NCI-H1092 (cell line): ENCODE results near the gene TRIM9.

Experiments
- DNase-seq: peaks from one replicate; lab custom pipeline; 2025; lab: John Stamatoyannopoulos, UW

TRIM9 gene

DNA sequence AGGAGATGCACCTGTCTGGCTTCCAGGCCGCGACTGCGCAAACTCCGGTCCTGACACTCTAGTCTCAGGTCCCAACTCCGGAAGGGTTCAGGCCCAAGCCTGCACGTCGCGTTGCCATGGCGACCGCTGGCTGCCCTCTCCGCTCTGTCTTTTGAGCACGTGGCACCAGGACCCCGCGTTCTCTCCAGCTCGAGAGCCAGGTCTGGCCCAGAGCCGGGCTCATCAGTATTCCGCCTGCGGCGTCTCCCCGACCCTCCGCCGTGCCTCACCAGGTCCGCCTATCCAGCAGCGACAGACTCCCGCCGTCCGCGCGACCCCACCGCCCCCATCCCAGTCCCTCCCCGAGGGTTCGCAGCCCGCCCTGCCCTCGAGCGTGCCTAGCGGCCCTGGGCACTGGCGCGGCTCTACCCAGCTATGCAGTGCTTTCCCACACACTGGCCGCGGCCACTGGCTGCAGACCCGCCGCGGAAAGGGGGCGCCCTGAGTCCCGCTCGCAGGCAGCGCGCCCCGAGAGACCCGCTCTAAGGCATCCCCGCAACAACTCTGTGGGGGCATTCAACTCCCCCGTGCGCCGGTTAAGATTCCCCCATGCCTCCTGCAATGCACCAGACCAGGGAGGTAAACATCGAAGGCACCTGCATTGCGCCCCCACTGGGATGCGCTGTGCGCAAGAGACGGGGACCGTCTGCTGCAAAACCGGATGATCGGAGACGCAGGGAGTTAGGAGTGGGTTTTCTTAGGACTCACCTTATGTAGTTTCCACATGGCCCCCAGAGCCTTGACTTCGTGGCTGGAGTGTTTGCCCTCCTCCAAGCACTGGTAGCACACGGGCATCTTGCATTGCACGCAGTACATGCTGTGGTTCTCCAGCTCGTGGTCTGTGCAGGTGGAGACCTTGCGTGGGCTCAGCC, 1.3 kb downstream of the TRIM9 start:
- DNase-seq, result peak; percentile 74

DNA sequence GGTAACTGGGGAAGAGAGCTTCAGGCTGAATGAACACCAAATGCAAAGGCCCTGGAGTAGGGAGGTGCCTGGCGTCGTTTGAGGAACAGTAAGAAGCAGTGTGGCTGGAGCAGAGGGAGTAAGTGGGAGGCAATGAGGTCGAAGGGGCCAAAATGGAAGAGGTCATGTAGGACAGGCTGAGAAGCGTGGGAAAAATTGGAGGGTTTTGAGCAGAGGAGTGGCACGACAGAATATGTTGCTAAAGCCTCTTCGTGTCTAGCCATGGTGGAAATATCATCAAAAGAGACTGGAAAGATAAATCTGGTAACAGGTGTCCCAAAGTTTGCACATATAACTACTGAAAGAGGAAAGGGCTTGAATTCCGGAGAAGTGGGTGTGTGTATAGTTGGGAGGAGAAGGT, 1.9 kb downstream of the TRIM9 start:
- no peak for DNase-seq

DNA sequence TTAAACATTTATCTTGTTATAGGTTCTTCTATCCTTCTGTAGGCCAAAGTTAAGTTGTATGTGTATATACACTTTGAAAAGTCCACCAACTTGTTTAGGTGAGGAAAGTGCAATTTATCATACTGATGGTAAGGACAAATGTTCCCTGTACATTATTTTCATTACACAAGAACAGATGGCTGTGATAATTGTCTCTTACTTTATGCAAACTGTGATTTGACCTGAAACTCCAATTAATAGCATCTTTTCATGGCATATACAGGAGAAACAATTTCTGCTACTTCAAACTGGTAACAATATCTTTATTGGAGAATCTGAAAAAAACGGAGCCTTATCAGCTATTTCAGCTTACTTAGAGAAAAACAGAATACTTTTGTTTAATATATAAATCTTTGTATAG, 5.6 kb downstream of the TRIM9 start:
- DNase-seq, result no peak

DNA sequence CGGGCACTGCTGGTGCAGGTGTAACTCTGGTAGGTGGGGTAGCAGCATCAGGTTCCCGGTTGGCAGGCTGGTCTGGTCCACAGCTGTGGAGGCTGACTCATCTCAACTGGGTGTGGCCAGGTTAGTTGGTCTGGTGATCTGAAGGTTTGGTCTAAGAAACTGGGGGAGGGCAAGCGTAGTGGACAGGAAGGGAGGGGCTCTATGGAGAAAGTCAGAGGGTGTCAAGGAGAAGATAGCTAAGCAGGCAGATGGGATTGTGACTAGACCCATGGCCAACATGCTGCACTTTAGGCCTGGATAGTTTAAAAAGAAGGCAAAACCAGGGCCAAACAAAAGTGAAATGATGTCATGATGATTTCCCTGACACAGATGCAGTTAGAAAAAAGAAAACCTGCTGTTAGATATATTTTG, 7.9 kb downstream of the TRIM9 start:
- DNase-seq, result no peak

GRCh38 chr14:51086044-51086443, 8.9 kb downstream of the TRIM9 start:
- no peak for DNase-seq

DNA sequence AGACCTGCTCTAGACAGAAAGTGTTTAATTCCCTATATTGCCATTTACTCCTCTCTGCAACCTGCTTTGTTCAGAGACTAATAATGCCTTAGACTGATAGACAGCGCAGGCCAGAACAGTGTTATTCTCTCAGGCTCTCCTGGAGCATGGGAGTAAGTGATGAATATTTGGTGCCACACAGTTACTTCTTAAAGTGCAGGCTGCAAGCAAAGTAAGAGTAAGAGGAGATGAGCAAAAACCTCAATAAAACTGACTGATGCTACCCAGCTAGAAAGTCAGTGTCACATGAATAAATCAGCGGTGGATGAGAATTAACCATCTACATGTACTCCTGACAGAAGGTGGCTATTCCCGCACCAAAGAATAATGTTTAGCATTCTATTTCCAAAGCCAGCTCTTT, 9.9 kb downstream of the TRIM9 start:
- no peak for DNase-seq

GRCh38 chr14:51084507-51084906, 10.4 kb downstream of the TRIM9 start:
- DNase-seq, result no peak

- DNase-seq, result no peak
These were observed 12.6 kb downstream of the TRIM9 start for GRCh38 chr14:51082349-51082748.

GRCh38 chr14:51081712-51082111, 13.2 kb downstream of the TRIM9 start:
- no peak for DNase-seq

DNA sequence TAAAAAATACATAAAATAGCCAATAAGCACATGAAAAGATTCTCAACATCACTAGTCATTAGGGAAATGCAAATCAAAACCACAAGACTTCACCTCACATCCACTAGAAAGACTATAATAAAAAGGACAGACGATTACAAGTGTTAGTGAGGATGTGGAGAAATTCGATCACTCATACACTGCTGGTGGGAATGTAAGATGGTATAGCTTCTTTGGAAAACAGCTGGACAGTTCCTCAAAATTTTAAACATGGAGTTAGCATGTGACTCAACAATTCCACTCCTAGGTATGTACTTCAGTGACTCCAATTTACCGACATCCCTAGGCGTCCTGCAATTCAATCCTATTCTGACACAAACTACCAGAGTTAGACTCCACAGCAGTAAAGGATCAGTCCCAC, 13.7 kb downstream of the TRIM9 start:
- DNase-seq, result no peak

GRCh38 chr14:51080645-51081044, 14.3 kb downstream of the TRIM9 start:
- no peak for DNase-seq

DNA sequence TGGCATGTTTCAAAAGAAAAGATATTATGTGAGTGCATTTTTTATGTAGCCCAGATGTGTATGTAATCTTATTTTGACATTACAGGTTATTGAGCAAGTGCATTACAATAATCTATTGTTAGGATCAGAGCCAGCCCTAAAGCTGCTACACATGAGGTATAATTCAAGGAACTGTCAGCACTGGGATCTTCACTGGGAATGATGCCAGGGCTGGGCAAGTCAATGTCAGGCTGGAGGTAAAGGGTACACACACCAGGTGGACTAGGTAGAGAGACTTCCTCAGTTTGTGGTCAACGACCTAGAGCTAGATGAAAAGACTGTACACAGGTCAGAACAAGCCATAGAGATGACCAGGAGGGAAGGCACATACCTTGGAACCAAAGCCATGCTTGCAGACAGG, 15.4 kb downstream of the TRIM9 start:
- DNase-seq, result no peak

DNA sequence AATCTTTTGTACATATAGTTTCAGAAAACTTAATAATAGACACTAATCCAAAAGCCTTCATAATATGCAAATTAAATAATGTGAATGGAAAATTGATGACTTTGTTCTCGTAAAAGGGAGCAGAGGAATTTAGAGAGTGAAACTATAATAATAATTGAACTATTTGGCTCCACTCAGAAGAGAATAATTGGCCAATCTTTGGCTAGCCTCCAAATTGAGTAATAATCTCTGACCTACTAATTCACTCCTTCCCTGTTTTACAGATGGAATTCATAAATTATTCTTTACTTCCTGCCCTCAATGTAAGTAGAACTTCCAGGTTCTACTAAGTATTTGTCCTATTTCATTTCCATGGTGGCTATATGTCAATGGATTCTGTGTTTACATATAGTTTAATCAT, 15.8 kb downstream of the TRIM9 start:
- no peak for DNase-seq

GRCh38 chr14:51074701-51075385, 20.1 kb downstream of the TRIM9 start:
- no peak for DNase-seq

GRCh38 chr14:51073731-51074130, 21.2 kb downstream of the TRIM9 start:
- no peak for DNase-seq

DNA sequence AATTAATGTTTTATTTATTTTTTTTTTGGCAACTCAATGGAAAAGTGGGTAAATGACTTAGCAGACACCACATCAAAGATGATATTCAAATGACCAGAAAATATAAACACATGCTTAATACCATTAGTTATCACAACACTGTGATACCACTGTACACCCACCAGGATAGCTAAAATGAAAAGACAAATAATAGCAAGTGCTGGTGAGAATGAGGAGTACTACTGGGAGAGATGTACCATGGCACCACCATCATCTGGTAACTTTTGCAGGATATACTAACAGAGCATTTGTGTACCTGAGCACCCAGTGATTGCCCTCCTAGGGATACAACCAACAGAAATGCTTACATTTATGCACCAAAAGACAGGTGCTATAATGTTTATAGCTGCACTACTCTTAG, 21.9 kb downstream of the TRIM9 start:
- no peak for DNase-seq

- DNase-seq, result no peak
These were observed 23.0 kb downstream of the TRIM9 start for GRCh38 chr14:51071857-51072256.

DNA sequence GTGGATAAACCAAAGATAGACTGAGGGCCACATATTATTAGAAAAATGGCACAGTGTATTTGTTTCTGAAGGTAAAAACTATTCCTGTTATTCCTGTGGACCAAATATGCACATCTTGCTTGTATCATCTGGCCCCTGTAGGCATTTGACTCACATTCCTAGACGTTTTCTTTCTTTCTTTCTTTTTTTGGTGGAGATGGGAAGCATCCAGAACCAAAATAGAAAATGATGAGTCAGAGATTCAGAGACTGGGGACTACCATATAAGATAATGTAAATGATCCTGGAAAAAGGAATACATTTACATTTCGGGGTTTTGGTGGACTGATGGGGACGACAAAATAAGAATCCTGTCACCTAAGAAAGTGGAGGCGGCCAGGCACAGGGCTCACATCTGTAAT, 24.2 kb downstream of the TRIM9 start:
- DNase-seq, result no peak

DNA sequence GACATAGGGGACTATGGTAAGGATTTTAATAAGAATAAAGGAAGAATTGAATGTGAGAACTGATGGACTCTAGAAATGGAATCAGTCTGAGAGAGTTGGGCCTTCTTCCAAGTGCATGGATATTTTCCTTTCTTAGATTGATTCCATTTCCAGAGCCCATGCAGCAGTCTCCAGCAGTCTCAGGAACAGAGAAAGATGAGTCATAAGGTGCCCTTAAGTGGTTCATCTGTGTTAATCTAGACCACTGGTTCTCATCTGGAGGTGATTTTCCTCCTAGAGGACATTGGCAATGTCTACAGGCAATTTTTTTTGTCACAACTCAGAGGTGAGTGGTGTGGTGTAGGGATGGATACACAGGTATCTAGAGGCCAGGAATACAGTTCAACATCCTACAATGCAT, 25.9 kb downstream of the TRIM9 start:
- DNase-seq, result no peak

GRCh38 chr14:51068268-51068667, 26.6 kb downstream of the TRIM9 start:
- DNase-seq, result no peak

DNA sequence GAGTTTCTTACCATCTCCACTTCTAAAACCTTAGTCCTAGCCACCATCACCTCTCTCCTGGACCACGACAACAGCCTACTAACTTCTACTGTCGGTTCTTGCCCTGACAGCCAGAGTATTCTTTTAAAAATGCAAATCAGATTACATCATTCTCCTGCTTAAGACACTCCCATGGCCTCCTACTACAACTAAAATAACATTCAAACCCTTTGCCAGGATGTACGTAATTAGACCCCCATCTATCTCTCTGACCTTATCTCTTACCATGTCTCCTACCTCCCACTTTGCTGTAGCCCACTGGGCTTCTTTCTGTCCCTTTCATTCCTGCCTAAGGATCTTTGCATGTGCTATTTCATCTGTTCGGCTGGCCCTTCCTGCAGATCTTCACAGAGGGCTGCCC, 27.6 kb downstream of the TRIM9 start:
- DNase-seq, result no peak

- no peak for DNase-seq
These were observed 28.3 kb downstream of the TRIM9 start for GRCh38 chr14:51066576-51066975.

- no peak for DNase-seq
These were observed 35.9 kb downstream of the TRIM9 start for GRCh38 chr14:51059032-51059431.

- no peak for DNase-seq
These were observed 36.5 kb downstream of the TRIM9 start for GRCh38 chr14:51058382-51058781.
